Endodermal cell (in vitro differentiated cells): ENCODE results near the gene FMNL2. TPM values are rescaled to one million over a fixed set of nuclear protein-coding genes. Genes with fewer than 3 reads are reported as not detected.

Experiments used
- DNase-seq: peaks from one replicate; pipeline ENCODE4 v3.0.0-alpha.2; 2017
- H3K27ac ChIP-seq: 2 replicates; pipeline ENCODE4 v1.5.1; 2013; ENCODE audit warnings: mild to moderate bottlenecking, low read depth, low read length, moderate library complexity
- H3K27me3 ChIP-seq: 2 replicates; pipeline ENCODE4 v1.6.1; 2013; ENCODE audit warnings: mild to moderate bottlenecking, low read length, moderate library complexity; ENCODE audit not compliant: insufficient read depth, control insufficient read depth, poor library complexity, severe bottlenecking
- H3K36me3 ChIP-seq: 2 replicates; pipeline ENCODE4 v1.7.0; 2013; ENCODE audit warnings: mild to moderate bottlenecking, low read length, moderate library complexity; ENCODE audit not compliant: control insufficient read depth, insufficient read depth
- H3K4me1 ChIP-seq: one replicate; pipeline ENCODE4 v1.7.0; 2013; ENCODE audit warnings: low read length; ENCODE audit not compliant: control insufficient read depth, insufficient read depth
- H3K4me3 ChIP-seq: 2 replicates; pipeline ENCODE4 v1.5.1; 2013; ENCODE audit warnings: mild to moderate bottlenecking, low read length, moderate library complexity
- H3K9ac ChIP-seq: 2 replicates; pipeline ENCODE4 v1.6.1; 2013; ENCODE audit warnings: mild to moderate bottlenecking, low read length, moderate library complexity; ENCODE audit not compliant: poor library complexity, severe bottlenecking; ENCODE audit errors: extremely low read depth
- H3K9me3 ChIP-seq: 2 replicates; pipeline ENCODE4 v1.6.1; 2013; ENCODE audit warnings: mild to moderate bottlenecking, low read length, moderate library complexity; ENCODE audit not compliant: control insufficient read depth
- H3K27ac Mint-ChIP-seq: 2 replicates; pipeline ENCODE4 v1.8.0; 2020; ENCODE audit warnings: mixed read lengths
- H3K27me3 Mint-ChIP-seq: 2 replicates; pipeline ENCODE4 v1.8.0; 2021; ENCODE audit warnings: mild to moderate bottlenecking, mixed read lengths; ENCODE audit not compliant: insufficient read depth
- H3K36me3 Mint-ChIP-seq: 2 replicates; pipeline ENCODE4 v1.8.0; 2020; ENCODE audit warnings: low read depth, mixed read lengths
- H3K4me1 Mint-ChIP-seq: 2 replicates; pipeline ENCODE4 v1.8.0; 2020; ENCODE audit warnings: mixed read lengths
- H3K4me3 Mint-ChIP-seq: 2 replicates; pipeline ENCODE4 v1.8.0; 2020; ENCODE audit warnings: mild to moderate bottlenecking, moderate library complexity, mixed read lengths
- H3K9me3 Mint-ChIP-seq: 2 replicates; pipeline ENCODE4 v1.8.0; 2020; ENCODE audit warnings: mild to moderate bottlenecking, mixed read lengths
- CTCF ChIP-seq: fragments of 200-600 bp; sonication (generic); conservative IDR thresholded peaks from 2 replicates; pipeline ENCODE4 v1.5.0; 2021; ENCODE audit warnings: antibody characterized with exemption, mild to moderate bottlenecking
- WGBS, 2 experiments: methylation state at CpG; one replicate each; pipeline versions ENCODE4 v1.1.5 to v1.1.7; 2013; ENCODE audit warnings: missing lambda C conversion rate in 2 of 2, mixed read lengths in 1 of 2; ENCODE audit not compliant: insufficient coverage in 1 of 2, insufficient read length in 1 of 2; 5-methylcytosine and 5-hydroxymethylcytosine counted together
- total RNA-seq, 2 donors: library from RNA; stranded (reverse); fragmentation: NEBNext Ultra II Directional in 1 of 2; extraction: Animal tissue kit (Norgen Biotek cat#: 25700) in 1 of 2; gene quantifications; 2 replicates in 1 of 2; 3 replicates in 1 of 2; pipeline ENCODE4 v1.2.1, GENCODE V29; 2021

Gene FMNL2
- total RNA-seq, 2 donors from 2014 or later: 49.4 to 51.8 TPM

- no peak for DNase-seq
- Mint-ChIP-seq H3K27ac (no peak overlapping the region), H3K9me3 (no peaks in the 10 kb centered on the region), H3K27me3 (no peaks in the 10 kb centered on the region), H3K4me1 (peaks cover 46% of the 10 kb centered on the region), H3K4me3 (no peak overlapping the region), H3K36me3 (peaks cover 6% of the 10 kb centered on the region)
- H3K9ac ChIP-seq: no peak overlapping the region
- 100% methylated on average over 2 of the region's 2 CpGs; no CpG with 5 or more reads in 1 of the 2 experiments for WGBS, 2 experiments
- H3K27me3 ChIP-seq: no peaks in the 10 kb centered on the region
- H3K9me3 ChIP-seq: peaks cover 7% of the 10 kb centered on the region
- H3K4me1 ChIP-seq: peaks cover 10% of the 10 kb centered on the region
- no peak for TF ChIP-seq CTCF
- H3K4me3 ChIP-seq: no peak overlapping the region
- H3K27ac ChIP-seq: no peak overlapping the region
- no peaks in the 10 kb centered on the region for H3K36me3 ChIP-seq
Observed at GRCh38 chr2:152391318-152391717, 56.3 kb downstream of the FMNL2 start.

GRCh38 chr2:152393377-152393776, 58.4 kb downstream of the FMNL2 start:
- no peak overlapping the region for H3K4me3 Mint-ChIP-seq

GRCh38 chr2:152394326-152394725, 59.4 kb downstream of the FMNL2 start:
- Mint-ChIP-seq H3K4me1 (peaks cover 48% of the 10 kb centered on the region), H3K27me3 (no peaks in the 10 kb centered on the region), H3K4me3 (no peak overlapping the region), H3K27ac (no peak overlapping the region), H3K9me3 (no peaks in the 10 kb centered on the region), H3K36me3 (peaks cover 6% of the 10 kb centered on the region)
- H3K27ac ChIP-seq: no peak overlapping the region
- TF ChIP-seq CTCF: no peak
- DNase-seq: no peak
- H3K27me3 ChIP-seq: no peaks in the 10 kb centered on the region
- no peak overlapping the region for H3K9ac ChIP-seq
- no peaks in the 10 kb centered on the region for H3K36me3 ChIP-seq
- H3K4me1 ChIP-seq: peaks cover 6% of the 10 kb centered on the region
- no peaks in the 10 kb centered on the region for H3K9me3 ChIP-seq
- H3K4me3 ChIP-seq: no peak overlapping the region

More at GRCh38 chr2:152393377-152393776, 58.4 kb downstream of the FMNL2 start:
- Histone ChIP-seq H3K4me1 (peaks cover 6% of the 10 kb centered on the region), H3K4me3 (no peak overlapping the region), H3K36me3 (no peaks in the 10 kb centered on the region), H3K9me3 (peaks cover 7% of the 10 kb centered on the region), H3K27ac (no peak overlapping the region), H3K27me3 (no peaks in the 10 kb centered on the region), H3K9ac (no peak overlapping the region)
- H3K9me3 Mint-ChIP-seq: no peaks in the 10 kb centered on the region
- no peaks in the 10 kb centered on the region for H3K27me3 Mint-ChIP-seq
- no peak overlapping the region for H3K27ac Mint-ChIP-seq
- WGBS, 2 experiments: 88 to 100% methylated on average over 1 of the region's 1 CpG
- TF ChIP-seq CTCF: no peak
- H3K4me1 Mint-ChIP-seq: peaks cover 48% of the 10 kb centered on the region
- peaks cover 6% of the 10 kb centered on the region for H3K36me3 Mint-ChIP-seq
- DNase-seq: no peak
